GM13977 (cell line): ENCODE measurements around the gene CEP72.
"Not testable (repeated sequence)": the region's sequence is repeated elsewhere in the genome, so short reads cannot be mapped to it uniquely, and the experiment has no call there.

Experiments
- DNase-seq: peaks from one replicate; pipeline ENCODE4 v3.0.0; 2012; ENCODE audit warnings: low spot score
- in situ Hi-C: fragments of 300-500 bp; cut with MboI; formaldehyde crosslinking; loops from one replicate; pipeline ENCODE4 v1.12.0; 2022; ENCODE audit warnings: low sequenced_read_pairs, low pct_unique_long_range_greater_than_20kb, mixed read lengths, inconsistent platforms; ENCODE audit not compliant: unreplicated experiment
- TF ChIP-seq, protein P1 (sequence below): IDR thresholded peaks from 2 replicates; pipeline ENCODE4 v1.5.1; 2012; ENCODE audit warnings: mild to moderate bottlenecking, control low read depth; ENCODE audit not compliant: insufficient read depth; ENCODE audit errors: extremely low read depth, missing control alignments

Gene CEP72

DNA sequence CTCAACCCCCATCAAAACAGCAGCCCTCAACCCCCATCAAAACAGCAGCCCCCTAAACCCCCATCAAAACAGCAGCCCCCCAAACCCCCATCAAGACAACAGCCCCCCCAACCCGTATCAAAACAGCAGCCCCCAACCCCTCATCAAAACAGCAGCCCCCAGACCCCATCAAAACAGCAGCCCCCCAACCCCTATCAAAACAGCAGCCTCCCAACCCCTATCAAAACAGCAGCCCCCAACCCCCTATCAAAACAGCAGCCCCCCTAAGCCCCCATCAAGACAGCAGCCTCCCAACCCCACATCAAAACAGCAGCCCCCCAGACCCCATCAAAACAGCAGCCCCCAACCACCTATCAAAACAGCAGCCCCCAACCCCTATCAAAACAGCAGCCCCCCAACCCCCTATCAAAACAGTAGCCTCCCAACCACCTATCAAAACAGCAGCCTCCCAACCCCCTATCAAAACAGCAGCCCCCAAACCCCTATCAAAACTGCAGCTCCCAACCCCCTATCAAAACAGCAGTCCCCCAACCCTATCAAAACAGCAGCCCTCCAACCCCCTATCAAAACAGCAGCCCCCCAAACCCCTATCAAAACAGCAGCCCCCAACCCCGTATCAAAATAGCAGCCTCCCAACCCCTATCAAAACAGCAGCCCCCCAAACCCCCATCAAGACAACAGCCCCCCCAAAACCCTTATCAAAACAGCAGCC, 79.8 kb downstream of the CEP72 start:
- TF ChIP-seq, protein P1, sequence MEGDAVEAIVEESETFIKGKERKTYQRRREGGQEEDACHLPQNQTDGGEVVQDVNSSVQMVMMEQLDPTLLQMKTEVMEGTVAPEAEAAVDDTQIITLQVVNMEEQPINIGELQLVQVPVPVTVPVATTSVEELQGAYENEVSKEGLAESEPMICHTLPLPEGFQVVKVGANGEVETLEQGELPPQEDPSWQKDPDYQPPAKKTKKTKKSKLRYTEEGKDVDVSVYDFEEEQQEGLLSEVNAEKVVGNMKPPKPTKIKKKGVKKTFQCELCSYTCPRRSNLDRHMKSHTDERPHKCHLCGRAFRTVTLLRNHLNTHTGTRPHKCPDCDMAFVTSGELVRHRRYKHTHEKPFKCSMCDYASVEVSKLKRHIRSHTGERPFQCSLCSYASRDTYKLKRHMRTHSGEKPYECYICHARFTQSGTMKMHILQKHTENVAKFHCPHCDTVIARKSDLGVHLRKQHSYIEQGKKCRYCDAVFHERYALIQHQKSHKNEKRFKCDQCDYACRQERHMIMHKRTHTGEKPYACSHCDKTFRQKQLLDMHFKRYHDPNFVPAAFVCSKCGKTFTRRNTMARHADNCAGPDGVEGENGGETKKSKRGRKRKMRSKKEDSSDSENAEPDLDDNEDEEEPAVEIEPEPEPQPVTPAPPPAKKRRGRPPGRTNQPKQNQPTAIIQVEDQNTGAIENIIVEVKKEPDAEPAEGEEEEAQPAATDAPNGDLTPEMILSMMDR, result no peak
- no peak for DNase-seq
- in situ Hi-C loops, result no loop called here

DNA sequence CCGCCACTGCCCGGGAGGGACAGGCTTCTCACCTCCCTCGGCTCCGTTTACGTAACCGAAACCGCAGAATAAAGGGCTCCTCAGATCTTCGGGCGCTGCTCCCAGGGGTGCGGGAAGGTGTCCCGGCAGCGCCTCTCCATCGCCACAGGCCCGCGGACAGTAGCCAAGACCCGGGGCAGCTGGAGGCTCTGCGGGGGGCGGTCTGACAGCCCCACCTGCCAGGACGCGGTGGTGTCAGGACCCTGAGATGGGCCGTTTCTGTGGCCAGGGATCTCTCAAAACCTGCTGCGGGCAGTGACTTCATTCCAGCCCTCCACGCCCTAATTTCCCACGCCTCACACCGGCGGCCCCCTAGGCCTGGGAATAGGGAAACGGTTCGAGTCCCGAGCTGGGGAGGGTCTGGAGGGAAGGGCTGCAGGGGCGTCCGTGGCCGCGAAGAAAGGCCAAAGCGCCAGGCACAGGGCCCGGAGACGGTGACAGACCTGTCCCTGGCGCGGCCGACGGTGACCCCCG, 80.4 kb downstream of the CEP72 start:
- in situ Hi-C loops, DNase-seq: not testable (repeated sequence)

DNA sequence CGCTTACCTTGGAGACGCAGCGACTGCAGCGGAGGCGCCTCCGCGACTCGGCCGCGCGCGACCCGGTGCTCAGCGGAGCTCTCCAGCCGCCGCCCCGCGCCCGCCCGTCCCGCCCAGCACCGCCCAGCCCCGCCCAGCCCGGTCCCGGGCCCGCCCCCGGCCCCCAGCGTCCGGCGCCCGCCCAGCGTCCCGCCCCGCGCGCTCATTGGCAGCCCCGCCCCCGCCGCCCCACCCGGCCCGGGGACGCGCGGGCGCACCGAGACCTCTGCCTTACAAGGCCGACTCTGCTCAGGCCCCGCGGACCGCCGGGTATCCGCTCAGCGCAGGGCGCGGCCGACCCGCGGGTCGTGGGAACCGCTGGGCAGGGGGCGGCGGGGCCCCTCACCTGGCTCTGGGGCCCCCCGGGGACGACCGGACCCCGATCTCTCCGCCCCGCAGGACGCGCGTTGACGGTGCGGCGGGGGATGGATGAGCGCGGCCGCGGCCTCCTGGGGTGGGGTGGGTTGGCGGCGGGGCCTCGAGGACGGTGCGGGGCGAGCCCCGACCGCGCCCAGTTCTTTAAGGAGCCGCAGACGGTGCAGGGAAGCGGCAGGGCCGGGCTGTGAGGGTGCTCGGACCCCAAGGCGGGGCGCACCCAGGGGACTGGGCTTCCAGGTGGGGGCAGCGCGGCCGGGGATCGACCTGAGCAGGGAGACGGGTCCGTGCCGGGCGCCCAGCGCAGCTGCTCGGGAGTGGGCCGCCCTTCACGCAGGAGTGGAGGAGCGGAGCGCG, 81.3 kb downstream of the CEP72 start, which contains the start of gene TPPP:
TPPP (minus strand) TSS at position 82 of the 771 bp plus-strand sequence. CDS start 15,292 bp downstream, outside the sequence.
- in situ Hi-C loops, result not testable (repeated sequence)
- DNase-seq, result peak; percentile 93

DNA sequence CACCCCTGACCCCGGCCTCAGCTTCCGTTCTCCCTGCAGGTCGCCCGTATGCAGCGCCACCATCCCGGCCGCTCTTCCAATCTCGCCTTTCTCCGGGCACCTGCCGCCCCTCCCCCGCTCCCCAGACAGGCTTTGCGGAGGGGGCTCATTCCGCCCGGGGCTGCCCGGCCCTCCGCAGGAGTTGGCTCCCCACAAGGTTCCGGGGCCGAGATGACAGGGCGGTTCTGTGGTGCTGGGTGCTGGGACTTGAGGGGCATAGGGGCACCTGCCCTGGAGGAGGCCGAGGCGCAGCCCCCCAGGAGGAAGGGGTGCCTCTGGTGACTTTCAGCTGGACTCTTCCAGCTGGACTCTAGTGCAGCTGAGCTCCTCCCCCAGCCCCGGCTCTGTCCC, 81.9 kb downstream of the CEP72 start:
- in situ Hi-C loops, DNase-seq: not testable (repeated sequence)

DNA sequence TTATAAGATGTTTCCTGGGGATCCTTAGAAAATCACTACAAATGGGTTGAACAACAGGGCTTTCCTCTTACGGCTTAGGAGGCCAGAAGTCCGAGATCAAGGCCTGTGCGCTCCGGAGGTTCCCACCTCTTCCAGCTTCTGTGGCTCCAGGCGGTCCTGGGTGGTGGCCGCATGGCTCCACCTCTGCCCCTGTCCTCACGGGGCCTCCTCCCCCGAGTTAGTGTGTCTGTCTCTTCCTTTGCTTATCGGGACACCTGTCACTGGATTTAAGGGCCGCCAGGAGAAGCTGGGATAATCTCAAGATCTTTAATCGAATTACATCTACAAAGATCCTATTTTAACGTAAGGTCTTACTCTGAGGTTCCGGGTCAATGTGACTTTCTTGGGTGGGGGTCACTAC, 83.3 kb downstream of the CEP72 start:
- DNase-seq, in situ Hi-C loops: not testable (repeated sequence)

DNA sequence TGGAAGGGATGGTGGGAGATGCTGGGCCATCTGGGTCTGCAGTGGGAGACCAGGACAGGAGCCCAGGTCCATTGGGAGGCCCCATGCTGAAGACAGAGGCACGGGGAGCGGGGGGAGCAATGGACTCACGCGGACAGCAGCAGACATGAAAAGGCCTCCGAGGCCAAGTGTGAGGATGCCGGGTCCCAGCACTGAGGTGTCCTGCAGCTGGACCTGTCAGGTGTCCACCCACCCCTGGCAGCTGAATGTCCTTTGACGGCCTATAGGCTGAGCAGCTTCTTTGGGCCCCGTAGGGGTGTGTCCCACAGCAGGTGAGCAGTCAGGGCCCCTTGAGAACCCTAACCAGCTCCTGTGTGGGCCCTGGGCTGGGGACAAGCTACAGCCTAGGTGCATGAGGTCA, 84.1 kb downstream of the CEP72 start:
- not testable (repeated sequence) for DNase-seq

DNA sequence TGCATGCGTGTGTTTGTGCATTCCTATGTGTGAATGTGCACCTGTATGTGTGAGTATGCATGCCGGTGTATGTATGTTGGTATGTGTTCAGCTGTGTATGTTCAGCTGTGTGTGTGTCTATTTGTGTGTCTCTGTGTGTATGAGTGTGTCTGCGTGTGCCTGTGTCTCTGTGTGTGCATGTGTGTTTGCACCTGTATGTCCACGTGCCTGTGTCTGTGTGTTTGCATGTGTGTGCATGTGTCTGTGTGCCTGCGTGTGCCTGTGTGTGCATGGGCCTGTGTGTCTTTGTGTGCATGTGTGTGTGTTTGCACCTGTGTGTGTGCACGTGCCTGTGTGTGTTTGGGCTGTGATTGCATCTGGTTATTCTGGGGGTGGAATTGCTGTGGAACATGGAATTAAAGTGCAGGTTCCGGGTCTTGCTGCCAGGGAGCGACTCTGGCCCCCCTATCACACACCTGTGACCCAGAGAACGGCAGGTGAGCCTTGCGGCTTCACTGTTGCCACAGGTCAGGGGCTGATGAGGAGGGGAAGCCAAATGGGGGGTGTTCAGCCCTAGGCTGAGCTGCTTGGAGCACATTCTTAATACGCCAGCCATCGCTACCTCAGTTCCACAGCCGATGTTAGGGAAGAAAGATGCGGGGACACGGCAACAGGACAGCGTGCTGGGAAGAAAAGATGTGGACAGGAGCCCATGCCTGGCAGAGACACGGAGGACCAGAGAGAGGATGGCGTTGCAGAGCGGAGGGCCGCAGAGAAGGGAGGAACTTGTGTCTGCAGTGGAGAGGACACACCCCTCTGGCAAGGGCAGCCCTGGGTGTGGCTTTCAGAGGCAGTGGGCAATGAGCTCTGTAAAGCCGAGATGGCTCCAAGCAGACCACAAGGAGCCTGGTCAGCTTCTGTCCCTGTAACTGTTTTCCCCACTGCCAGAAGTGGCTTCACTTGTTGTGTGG, 84.9 kb downstream of the CEP72 start:
- in situ Hi-C loops, DNase-seq: not testable (repeated sequence)

More for the DNA sequence above, 84.1 kb downstream of the CEP72 start:
- in situ Hi-C loops, result not testable (repeated sequence)
